IMR-90 (cell line): Measurements from ENCODE around the gene SASH1. TPM values are rescaled to one million over a fixed set of nuclear protein-coding genes. Genes with fewer than 3 reads are reported as not detected.

Source experiments
- ATAC-seq: fragments of 200-7000 bp; cut with Tn5 transposase; 2 replicates; pipeline ENCODE4 v1.9.1; 2020; ENCODE audit warnings: low read depth, mild to moderate bottlenecking, moderate library complexity
- BruUV-seq: library from RNA; stranded (reverse); fragments of 400-500 nt; replicated peaks from 2 replicates; lab custom pipeline; 2021; lab: Mats Ljungman, UMichigan
- CTCF ChIA-PET: fragments of 300-600 bp; formaldehyde crosslinking; extraction: SDS; loops from one replicate; lab custom pipeline; 2021; ENCODE audit warnings: antibody characterized with exemption; lab: Yijun Ruan, JAX
- POLR2A ChIA-PET: fragments of 300-600 bp; sonication (Branson Sonifier 250); formaldehyde crosslinking; loops from one replicate; lab custom pipeline; 2022; ENCODE audit warnings: antibody characterized with exemption; ENCODE audit not compliant: unreplicated experiment; lab: Charles Lee
- DNase-seq: peaks from one replicate; pipeline ENCODE4 v3.0.0; 2013
- H2AFZ ChIP-seq: replicated peaks from 2 replicates; pipeline ENCODE3; 2013; ENCODE audit warnings: low read length, mild to moderate bottlenecking; ENCODE audit not compliant: poor library complexity
- H2AK5ac ChIP-seq: 2 replicates; pipeline ENCODE4 v1.6.1; 2013; ENCODE audit warnings: low read depth, low read length, inconsistent platforms
- H2AK9ac ChIP-seq: replicated peaks from 2 replicates; pipeline ENCODE3; 2013; ENCODE audit warnings: mild to moderate bottlenecking, low read depth, low read length, moderate library complexity; ENCODE audit not compliant: poor library complexity
- H2BK120ac ChIP-seq: 2 replicates; pipeline ENCODE4 v1.6.1; 2013; ENCODE audit warnings: low read depth, low read length, inconsistent platforms
- H2BK15ac ChIP-seq: 3 replicates; pipeline ENCODE4 v1.6.1; 2013; ENCODE audit warnings: low read depth, low read length, inconsistent platforms
- H2BK20ac ChIP-seq: 2 replicates; pipeline ENCODE4 v1.6.1; 2013; ENCODE audit warnings: low read depth, mild to moderate bottlenecking, inconsistent platforms, low read length, moderate library complexity
- H2BK5ac ChIP-seq: 2 replicates; pipeline ENCODE4 v1.6.1; 2013; ENCODE audit warnings: mild to moderate bottlenecking, low read depth, low read length, inconsistent platforms; ENCODE audit not compliant: poor library complexity, severe bottlenecking
- H3K14ac ChIP-seq: replicated peaks from 2 replicates; pipeline ENCODE4 v1.6.1; 2013; ENCODE audit warnings: low read depth, low read length, inconsistent platforms
- H3K18ac ChIP-seq: 2 replicates; pipeline ENCODE4 v1.6.1; 2013; ENCODE audit warnings: low read depth, low read length, control low read depth
- H3K23ac ChIP-seq: 2 replicates; pipeline ENCODE4 v1.6.1; 2013; ENCODE audit warnings: low read depth, low read length, inconsistent platforms
- H3K27ac ChIP-seq: 2 replicates; pipeline ENCODE4 v1.5.1; 2013; ENCODE audit warnings: mild to moderate bottlenecking, control low read depth, low read length; ENCODE audit not compliant: insufficient read depth
- H3K27me3 ChIP-seq: 2 replicates; pipeline ENCODE4 v1.6.1; 2013; ENCODE audit warnings: low read length; ENCODE audit not compliant: control insufficient read depth, insufficient read depth
- H3K36me3 ChIP-seq: 2 replicates; pipeline ENCODE4 v1.6.1; 2013; ENCODE audit warnings: low read length, mixed read lengths; ENCODE audit not compliant: control insufficient read depth, insufficient read depth
- H3K4ac ChIP-seq: 2 replicates; pipeline ENCODE4 v1.6.1; 2013; ENCODE audit warnings: low read depth, low read length, inconsistent platforms
- H3K4me1 ChIP-seq: 2 replicates; pipeline ENCODE4 v1.6.1; 2013; ENCODE audit warnings: low read length, mixed read lengths; ENCODE audit not compliant: control insufficient read depth, insufficient read depth
- H3K4me2 ChIP-seq: 2 replicates; pipeline ENCODE4 v1.6.1; 2013; ENCODE audit warnings: low read depth, mild to moderate bottlenecking, control low read depth, low read length, moderate library complexity
- H3K4me3 ChIP-seq: 2 replicates; pipeline ENCODE4 v1.5.1; 2013; ENCODE audit warnings: low read depth, mild to moderate bottlenecking, control low read depth, low read length, moderate library complexity; ENCODE audit not compliant: insufficient read depth
- H3K56ac ChIP-seq: 2 replicates; pipeline ENCODE4 v1.6.1; 2013; ENCODE audit warnings: low read length, inconsistent platforms; ENCODE audit not compliant: insufficient read depth; ENCODE audit errors: extremely low read depth
- H3K79me1 ChIP-seq, 2 experiments: 2 replicates each; pipeline ENCODE4 v1.6.1; 2013; ENCODE audit warnings: low read length in 2 of 2, inconsistent platforms in 1 of 2, low read depth in 1 of 2
- H3K9ac ChIP-seq: 2 replicates; pipeline ENCODE4 v1.6.1; 2013; ENCODE audit warnings: low read depth, low read length, control low read depth
- H3K9me1 ChIP-seq: 2 replicates; pipeline ENCODE4 v1.6.1; 2013; ENCODE audit warnings: low read length, inconsistent platforms; ENCODE audit not compliant: insufficient read depth
- H3K9me3 ChIP-seq: 2 replicates; pipeline ENCODE4 v1.6.1; 2013; ENCODE audit warnings: low read length; ENCODE audit not compliant: control insufficient read depth, insufficient read depth
- H4K20me1 ChIP-seq: 2 replicates; pipeline ENCODE4 v1.6.1; 2013; ENCODE audit warnings: low read length, inconsistent platforms; ENCODE audit not compliant: insufficient read depth
- H4K5ac ChIP-seq: 2 replicates; pipeline ENCODE4 v1.6.1; 2013; ENCODE audit warnings: mild to moderate bottlenecking, low read depth, low read length, control low read depth
- H4K8ac ChIP-seq, 2 experiments: 2 replicates each; pipeline ENCODE4 v1.6.1; 2013; ENCODE audit warnings: low read depth in 2 of 2, low read length in 2 of 2, control low read depth in 1 of 2, inconsistent platforms in 1 of 2
- H4K91ac ChIP-seq: 2 replicates; pipeline ENCODE4 v1.6.1; 2013; ENCODE audit warnings: low read depth, low read length, inconsistent platforms; ENCODE audit not compliant: insufficient read depth
- CEBPB ChIP-seq: IDR thresholded peaks from 2 replicates; pipeline ENCODE4 v1.6.1; 2012; ENCODE audit warnings: low read depth, low read length, improper control_type of control experiment
- CHD1 ChIP-seq: IDR thresholded peaks from 2 replicates; pipeline ENCODE4 v1.6.1; 2012; ENCODE audit warnings: low read depth, low read length, improper control_type of control experiment
- MXI1 ChIP-seq: IDR thresholded peaks from 2 replicates; pipeline ENCODE4 v1.6.1; 2012; ENCODE audit warnings: low read depth, mild to moderate bottlenecking, low read length, moderate library complexity, borderline replicate concordance
- RFX5 ChIP-seq: IDR thresholded peaks from 2 replicates; pipeline ENCODE4 v1.8.0; 2012; ENCODE audit warnings: low read depth, mild to moderate bottlenecking, low read length, moderate library complexity
- SMC3 ChIP-seq: fragments of 150-350 bp; IDR thresholded peaks from 2 replicates; pipeline ENCODE4 v1.6.1; 2016; ENCODE audit warnings: low read depth, mild to moderate bottlenecking, antibody characterized with exemption, low read length, moderate library complexity
- WGBS, 2 experiments: methylation state at CpG; one replicate each; pipeline versions ENCODE4 v1.1.5 to v1.1.7; 2013; ENCODE audit warnings: missing lambda C conversion rate in 2 of 2; ENCODE audit not compliant: insufficient read length in 1 of 2; ENCODE audit errors: extremely low coverage in 2 of 2; 5-methylcytosine and 5-hydroxymethylcytosine counted together
- dilution Hi-C: fragments of 300-500 bp; cut with HindIII; formaldehyde crosslinking; loops from one replicate; pipeline ENCODE4 v1.14.3; 2018; ENCODE audit warnings: low sequenced_read_pairs; ENCODE audit not compliant: unreplicated experiment
- in situ Hi-C: fragments of 300-500 bp; cut with MboI; formaldehyde crosslinking; loops from 3 replicates; pipeline ENCODE4 v1.14.3; 2019; ENCODE audit warnings: low sequenced_read_pairs, inconsistent platforms, mixed read lengths
- intact Hi-C: fragments of 100-400 bp; cut with micrococcal nuclease; formaldehyde crosslinking; loops from 2 replicates; pipeline ENCODE4 v1.10.0; 2022
- polyA plus RNA-seq, 3 experiments: library from polyadenylated mRNA; depleted of rRNA; stranded (reverse); fragments of >200 nt; gene quantifications; 2 replicates each; pipeline ENCODE4 v1.2.3, GENCODE V29; 2012; ENCODE audit warnings: low replicate concordance in 1 of 3
- total RNA-seq: library from RNA; depleted of rRNA; stranded (reverse); fragments of >200 nt; gene quantifications from 2 replicates; pipeline ENCODE4 v1.2.3, GENCODE V29; 2012
- TF ChIP-seq, protein P1 (sequence below): fragments of 150-350 bp; IDR thresholded peaks from 2 replicates; pipeline ENCODE4 v1.6.1; 2017; ENCODE audit warnings: mild to moderate bottlenecking, antibody characterized with exemption, low read length, low read depth
- TF ChIP-seq, protein P2 (sequence below): fragments of 150-350 bp; IDR thresholded peaks from 2 replicates; pipeline ENCODE4 v1.6.1; 2016; ENCODE audit warnings: low read depth, mild to moderate bottlenecking, low read length, moderate library complexity, borderline replicate concordance
- TF ChIP-seq, protein P3 (sequence below): conservative IDR thresholded peaks from 2 replicates; pipeline ENCODE4 v1.5.1; 2012; ENCODE audit warnings: mild to moderate bottlenecking, low read depth, low read length, improper control_type of control experiment

SASH1 gene
- total and polyA plus RNA-seq, 2 of the 4 experiments (the other 2 are of a cell fraction) = 11.6 to 16.5 TPM

DNA sequence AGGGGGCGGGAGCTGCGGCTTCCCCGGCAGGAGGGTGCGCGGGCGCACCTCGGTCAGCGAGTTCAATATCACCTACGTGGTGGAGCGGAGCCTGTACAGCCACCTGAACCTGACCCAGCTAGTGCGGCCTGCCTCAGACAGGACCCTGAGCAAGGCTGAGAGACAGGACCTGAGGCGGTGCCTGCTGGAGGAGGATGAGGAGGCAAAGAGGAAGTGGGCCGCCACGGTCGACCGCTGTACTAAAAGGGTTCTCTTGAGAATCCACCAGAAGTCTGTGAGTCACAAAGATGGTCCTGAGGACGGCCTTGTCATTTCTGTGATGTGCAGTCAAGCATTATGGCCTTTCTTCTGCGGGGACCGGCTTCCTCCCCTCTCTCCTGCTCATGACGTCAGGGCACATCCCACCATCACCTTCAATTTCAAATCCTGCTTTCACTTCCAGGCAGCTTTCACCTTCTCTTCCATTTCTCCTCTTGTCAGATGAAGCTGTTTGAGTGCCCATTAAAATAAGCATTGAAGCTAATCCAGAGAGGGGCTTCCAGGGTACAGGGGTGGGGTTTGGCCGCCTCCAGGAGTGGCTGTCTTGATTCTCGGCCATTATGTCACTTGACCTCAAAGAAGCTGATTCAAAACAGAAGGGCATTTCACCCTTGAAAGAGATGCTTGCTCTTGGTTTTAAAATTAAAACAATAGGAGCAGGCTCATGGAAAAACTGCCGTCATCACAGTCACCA lies 177.6 kb downstream of the SASH1 start:
- WGBS, 2 experiments = 96% methylated on average over 13 of the region's 23 CpGs; no CpG with 5 or more reads in 1 of the 2 experiments
- CTCF ChIA-PET = no interaction called here
- Histone ChIP-seq H3K18ac (0 out of 2 replicates have a peak overlapping the region, but pooled peaks have one; percentile 24), H3K4me3 (no peak overlapping the region), H3K9ac (no peak overlapping the region), H4K5ac (peak overlapping the region; percentile 80), H3K79me1 (peaks cover 22 to 59% of the 10 kb centered on the region in 2 experiments; a peak in 3 of 4 replicates), H3K27ac (peak overlapping the region; percentile 67), H2AFZ (no peak overlapping the region), H3K4ac (peak overlapping the region; percentile 89; the same call in 1 of the 2 replicates), H4K20me1 (no peaks in the 10 kb centered on the region), H2BK20ac (0 out of 2 replicates have a peak overlapping the region, but pooled peaks have one; percentile 15), H4K91ac (peak overlapping the region; percentile 68; the same call in 1 of the 2 replicates), H3K9me3 (no peaks in the 10 kb centered on the region), H3K27me3 (no peaks in the 10 kb centered on the region), H2BK15ac (no peak overlapping the region; the same call in 2 of the 3 replicates), H2AK9ac (no peak overlapping the region), H2AK5ac (peak overlapping the region; percentile 56), H3K9me1 (peaks cover 16% of the 10 kb centered on the region; the same call in 1 of the 2 replicates), H3K4me2 (no peak overlapping the region), H4K8ac (peak overlapping the region; percentile 14 to 38; a peak in 2 of 4 replicates), H3K36me3 (peaks cover 28% of the 10 kb centered on the region), H2BK5ac (peak overlapping the region; percentile 94), H3K23ac (no peak overlapping the region; the same call in 1 of the 2 replicates), H3K4me1 (peaks cover 18% of the 10 kb centered on the region), H3K14ac (peak overlapping the region; percentile 39), H3K56ac (no peak overlapping the region), H2BK120ac (peak overlapping the region; percentile 16)
- DNase-seq = no peak
- TF ChIP-seq CEBPB = no peak
- TF ChIP-seq, protein P1, sequence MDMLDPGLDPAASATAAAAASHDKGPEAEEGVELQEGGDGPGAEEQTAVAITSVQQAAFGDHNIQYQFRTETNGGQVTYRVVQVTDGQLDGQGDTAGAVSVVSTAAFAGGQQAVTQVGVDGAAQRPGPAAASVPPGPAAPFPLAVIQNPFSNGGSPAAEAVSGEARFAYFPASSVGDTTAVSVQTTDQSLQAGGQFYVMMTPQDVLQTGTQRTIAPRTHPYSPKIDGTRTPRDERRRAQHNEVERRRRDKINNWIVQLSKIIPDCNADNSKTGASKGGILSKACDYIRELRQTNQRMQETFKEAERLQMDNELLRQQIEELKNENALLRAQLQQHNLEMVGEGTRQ = no peak
- TF ChIP-seq CHD1 = no peak
- no peak for TF ChIP-seq RFX5
- TF ChIP-seq, protein P2, sequence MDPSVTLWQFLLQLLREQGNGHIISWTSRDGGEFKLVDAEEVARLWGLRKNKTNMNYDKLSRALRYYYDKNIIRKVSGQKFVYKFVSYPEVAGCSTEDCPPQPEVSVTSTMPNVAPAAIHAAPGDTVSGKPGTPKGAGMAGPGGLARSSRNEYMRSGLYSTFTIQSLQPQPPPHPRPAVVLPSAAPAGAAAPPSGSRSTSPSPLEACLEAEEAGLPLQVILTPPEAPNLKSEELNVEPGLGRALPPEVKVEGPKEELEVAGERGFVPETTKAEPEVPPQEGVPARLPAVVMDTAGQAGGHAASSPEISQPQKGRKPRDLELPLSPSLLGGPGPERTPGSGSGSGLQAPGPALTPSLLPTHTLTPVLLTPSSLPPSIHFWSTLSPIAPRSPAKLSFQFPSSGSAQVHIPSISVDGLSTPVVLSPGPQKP = no peak
- TF ChIP-seq, protein P3, sequence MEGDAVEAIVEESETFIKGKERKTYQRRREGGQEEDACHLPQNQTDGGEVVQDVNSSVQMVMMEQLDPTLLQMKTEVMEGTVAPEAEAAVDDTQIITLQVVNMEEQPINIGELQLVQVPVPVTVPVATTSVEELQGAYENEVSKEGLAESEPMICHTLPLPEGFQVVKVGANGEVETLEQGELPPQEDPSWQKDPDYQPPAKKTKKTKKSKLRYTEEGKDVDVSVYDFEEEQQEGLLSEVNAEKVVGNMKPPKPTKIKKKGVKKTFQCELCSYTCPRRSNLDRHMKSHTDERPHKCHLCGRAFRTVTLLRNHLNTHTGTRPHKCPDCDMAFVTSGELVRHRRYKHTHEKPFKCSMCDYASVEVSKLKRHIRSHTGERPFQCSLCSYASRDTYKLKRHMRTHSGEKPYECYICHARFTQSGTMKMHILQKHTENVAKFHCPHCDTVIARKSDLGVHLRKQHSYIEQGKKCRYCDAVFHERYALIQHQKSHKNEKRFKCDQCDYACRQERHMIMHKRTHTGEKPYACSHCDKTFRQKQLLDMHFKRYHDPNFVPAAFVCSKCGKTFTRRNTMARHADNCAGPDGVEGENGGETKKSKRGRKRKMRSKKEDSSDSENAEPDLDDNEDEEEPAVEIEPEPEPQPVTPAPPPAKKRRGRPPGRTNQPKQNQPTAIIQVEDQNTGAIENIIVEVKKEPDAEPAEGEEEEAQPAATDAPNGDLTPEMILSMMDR = no peak
- no peak for TF ChIP-seq MXI1
- TF ChIP-seq SMC3 = no peak
- dilution Hi-C loops = no loop called here
- intact Hi-C loops = loop anchor here (5.0 kb wide), 1 partner anchor 248 kb away; no protein-coding TSS in a partner anchor
- no peak for ATAC-seq
- in situ Hi-C loops = no loop called here
- POLR2A ChIA-PET = no interaction called here
- BruUV-seq = no TSS peak
